ENCODE results near the gene TBCC. TPM values are rescaled to one million over a fixed set of nuclear protein-coding genes. Genes with fewer than 3 reads are reported as not detected.

TBCC gene
- total RNA-seq, 4 donors from 2014 or later, result 7.9 to 48.7 (median 14.6) TPM

DNA sequence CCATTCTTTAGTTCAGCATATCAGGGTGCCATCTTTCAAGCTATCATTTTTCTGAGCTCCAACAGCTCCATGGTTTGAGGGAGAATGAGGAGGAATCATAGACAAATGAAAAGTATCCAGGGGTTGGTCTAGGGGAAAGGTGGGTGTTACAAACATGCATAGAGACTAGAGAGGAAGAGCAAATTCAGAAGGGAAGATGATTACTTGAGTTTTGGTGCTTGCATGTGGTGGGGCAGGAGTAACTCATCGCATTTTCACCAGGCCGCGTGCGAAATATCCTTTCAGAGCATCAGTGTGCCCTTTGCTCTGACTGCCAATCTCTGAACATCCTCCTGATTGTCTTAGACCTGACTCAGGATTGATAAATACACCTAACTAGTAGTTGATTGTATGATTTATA, 28.3 kb upstream of the TBCC start:
- Histone ChIP-seq H3K4me1 (no peaks in the 10 kb centered on the region), H3K27ac (no peak overlapping the region), H3K9me3 (no peaks in the 10 kb centered on the region), H3K27me3 (no peaks in the 10 kb centered on the region), H3K36me3 (no peaks in the 10 kb centered on the region), H3K4me3 (no peak overlapping the region)
- no peak for DNase-seq
- intact Hi-C loops (cut with DNase I; ENCODE audit: low total_unique reads), result no loop called here
- no peak for TF ChIP-seq POLR2A (IDR thresholded peaks at IDR 0.05)
- TF ChIP-seq, protein P1, sequence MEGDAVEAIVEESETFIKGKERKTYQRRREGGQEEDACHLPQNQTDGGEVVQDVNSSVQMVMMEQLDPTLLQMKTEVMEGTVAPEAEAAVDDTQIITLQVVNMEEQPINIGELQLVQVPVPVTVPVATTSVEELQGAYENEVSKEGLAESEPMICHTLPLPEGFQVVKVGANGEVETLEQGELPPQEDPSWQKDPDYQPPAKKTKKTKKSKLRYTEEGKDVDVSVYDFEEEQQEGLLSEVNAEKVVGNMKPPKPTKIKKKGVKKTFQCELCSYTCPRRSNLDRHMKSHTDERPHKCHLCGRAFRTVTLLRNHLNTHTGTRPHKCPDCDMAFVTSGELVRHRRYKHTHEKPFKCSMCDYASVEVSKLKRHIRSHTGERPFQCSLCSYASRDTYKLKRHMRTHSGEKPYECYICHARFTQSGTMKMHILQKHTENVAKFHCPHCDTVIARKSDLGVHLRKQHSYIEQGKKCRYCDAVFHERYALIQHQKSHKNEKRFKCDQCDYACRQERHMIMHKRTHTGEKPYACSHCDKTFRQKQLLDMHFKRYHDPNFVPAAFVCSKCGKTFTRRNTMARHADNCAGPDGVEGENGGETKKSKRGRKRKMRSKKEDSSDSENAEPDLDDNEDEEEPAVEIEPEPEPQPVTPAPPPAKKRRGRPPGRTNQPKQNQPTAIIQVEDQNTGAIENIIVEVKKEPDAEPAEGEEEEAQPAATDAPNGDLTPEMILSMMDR (IDR thresholded peaks at IDR 0.05), result no peak

DNA sequence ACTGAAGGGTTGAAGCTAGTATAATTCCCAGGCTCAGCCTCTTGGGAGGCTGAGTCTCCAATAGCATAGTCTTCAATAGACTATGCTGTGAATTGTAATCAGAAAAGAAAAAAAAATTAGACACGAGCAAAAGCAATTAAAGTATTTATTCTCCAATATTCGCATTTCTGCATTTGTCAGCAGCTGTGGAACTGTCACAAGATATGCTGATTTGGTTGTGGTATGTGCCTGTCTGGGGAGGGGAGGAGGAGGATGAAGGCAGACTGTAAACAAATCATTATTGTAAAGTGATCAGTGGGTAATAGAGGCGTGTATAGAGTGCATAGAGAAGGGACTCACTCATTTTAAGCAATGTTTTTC, 25.8 kb upstream of the TBCC start:
- Histone ChIP-seq H3K4me3 (no peak overlapping the region), H3K4me1 (no peaks in the 10 kb centered on the region), H3K27ac (no peak overlapping the region), H3K36me3 (no peaks in the 10 kb centered on the region), H3K27me3 (no peaks in the 10 kb centered on the region), H3K9me3 (no peaks in the 10 kb centered on the region)
- intact Hi-C loops (cut with DNase I; ENCODE audit: low total_unique reads), result no loop called here
- no peak for DNase-seq
- no peak for TF ChIP-seq POLR2A (IDR thresholded peaks at IDR 0.05)
- TF ChIP-seq, protein P1 (IDR thresholded peaks at IDR 0.05), result no peak

DNA sequence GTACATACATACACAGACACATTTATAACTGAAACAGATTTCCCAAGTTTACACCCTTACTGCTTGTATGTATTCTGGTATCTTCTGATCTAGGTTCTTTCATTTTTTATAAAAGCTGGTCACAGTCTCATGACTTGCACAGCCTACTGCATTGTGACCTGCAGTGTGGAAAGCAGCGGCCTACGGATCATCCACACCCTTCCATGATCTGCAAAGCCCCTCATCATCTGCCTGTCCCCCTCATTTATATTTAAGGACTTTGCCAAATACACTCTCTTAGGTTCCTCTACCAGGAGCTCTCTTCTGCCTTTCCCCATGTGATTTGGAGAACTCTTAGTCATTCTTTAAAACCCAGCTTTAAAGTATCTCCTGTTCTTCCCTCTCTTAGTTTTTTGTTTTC, 23.9 kb upstream of the TBCC start:
- intact Hi-C loops (cut with DNase I; ENCODE audit: low total_unique reads), result no loop called here
- Histone ChIP-seq H3K4me1 (no peaks in the 10 kb centered on the region), H3K9me3 (no peaks in the 10 kb centered on the region), H3K36me3 (no peaks in the 10 kb centered on the region), H3K4me3 (no peak overlapping the region), H3K27me3 (no peaks in the 10 kb centered on the region), H3K27ac (no peak overlapping the region)
- TF ChIP-seq, protein P1 (IDR thresholded peaks at IDR 0.05), result no peak
- TF ChIP-seq POLR2A (IDR thresholded peaks at IDR 0.05), result no peak
- no peak for DNase-seq

DNA sequence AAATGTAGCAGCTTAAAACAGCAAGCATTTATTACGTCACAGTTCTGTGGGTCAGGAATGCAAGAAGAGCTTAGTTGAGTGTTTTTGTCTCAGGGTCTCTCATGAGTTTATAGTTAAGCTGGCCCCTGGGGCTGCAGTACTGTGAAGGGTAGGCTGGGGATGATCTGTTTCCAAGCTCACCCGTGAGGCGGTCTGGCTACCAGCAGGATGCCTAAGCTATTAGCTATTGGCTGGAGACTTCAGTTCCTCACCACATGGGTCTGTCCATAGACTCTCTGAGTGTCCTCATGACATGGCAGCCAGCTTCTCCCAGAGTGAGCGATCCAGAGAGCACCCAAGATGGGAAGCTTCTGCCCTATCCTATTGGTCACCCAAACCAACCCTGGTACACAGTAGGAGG, 23.1 kb upstream of the TBCC start:
- DNase-seq, result no peak
- H3K27ac ChIP-seq, result no peak overlapping the region
- H3K36me3 ChIP-seq, result no peaks in the 10 kb centered on the region
- H3K4me1 ChIP-seq, result no peaks in the 10 kb centered on the region
- H3K9me3 ChIP-seq, result no peaks in the 10 kb centered on the region
- TF ChIP-seq, protein P1 (IDR thresholded peaks at IDR 0.05), result no peak
- TF ChIP-seq POLR2A (IDR thresholded peaks at IDR 0.05), result no peak
- intact Hi-C loops (cut with DNase I; ENCODE audit: low total_unique reads), result no loop called here
- no peak overlapping the region for H3K4me3 ChIP-seq
- no peaks in the 10 kb centered on the region for H3K27me3 ChIP-seq

DNA sequence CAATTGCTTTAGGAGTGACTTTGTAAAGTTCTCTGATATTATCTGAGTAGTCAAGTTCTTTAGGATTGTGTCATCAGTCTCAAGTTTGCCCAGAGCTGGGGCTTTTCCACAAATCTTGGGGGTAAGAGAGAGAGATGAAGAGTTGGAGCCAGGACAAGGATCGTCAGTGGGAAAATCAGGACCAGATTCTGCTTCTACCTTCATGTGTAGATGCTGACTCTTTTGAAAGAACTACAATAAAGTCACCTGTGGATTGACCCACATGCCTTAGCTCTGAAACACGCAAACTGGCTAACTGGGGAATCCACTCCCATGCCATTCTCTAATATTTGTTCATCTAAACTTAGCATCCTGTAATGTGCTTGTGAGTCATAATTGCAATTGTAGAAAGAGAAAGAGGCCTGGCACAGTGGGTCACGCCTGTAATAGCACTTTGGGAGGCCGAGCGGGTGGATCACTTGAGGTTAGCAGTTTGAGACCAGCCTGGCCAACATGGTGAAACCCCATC, 20.3 kb upstream of the TBCC start:
- no peak for DNase-seq
- H3K4me3 ChIP-seq, result no peak overlapping the region
- H3K4me1 ChIP-seq, result no peaks in the 10 kb centered on the region
- TF ChIP-seq, protein P1 (IDR thresholded peaks at IDR 0.05), result no peak
- TF ChIP-seq POLR2A (IDR thresholded peaks at IDR 0.05), result no peak
- no peaks in the 10 kb centered on the region for H3K27me3 ChIP-seq
- no peaks in the 10 kb centered on the region for H3K36me3 ChIP-seq
- intact Hi-C loops (cut with DNase I; ENCODE audit: low total_unique reads), result no loop called here
- H3K9me3 ChIP-seq, result no peaks in the 10 kb centered on the region
- H3K27ac ChIP-seq, result no peak overlapping the region

All from uterus (tissue), 4 donors.